Stimulated activated CD4-positive, alpha-beta T cell treated with anti-CD3 and anti-CD28 coated beads, TNF-alpha, amount 100 ng/mL, for 24 hours (primary cell): ENCODE results near the gene NLRP7.

Source experiments
- DNase-seq, 3 experiments: peaks; one replicate each; pipeline ENCODE4 v3.0.0-alpha.2; 2020; ENCODE audit warnings: low read depth in 3 of 3

The NLRP7 gene

GRCh38 chr19:54873990-54874389, 73.3 kb downstream of the NLRP7 start, which contains the start of gene FCAR:
Gene FCAR, plus strand, starts transcription at chr19:54874235. Its CDS starts 55 bp downstream, at chr19:54874290.
- no peak for DNase-seq
